ENCODE results near the gene KRT16. TPM values are rescaled to one million over a fixed set of nuclear protein-coding genes. Genes with fewer than 3 reads are reported as not detected.
"Not testable (repeated sequence)": the region's sequence is repeated elsewhere in the genome, so short reads cannot be mapped to it uniquely, and the experiment has no call there.

Gene KRT16
- total RNA-seq, 4 donors from 2014 or later = 1.3 to 2.0 TPM; not detected in 2

DNA sequence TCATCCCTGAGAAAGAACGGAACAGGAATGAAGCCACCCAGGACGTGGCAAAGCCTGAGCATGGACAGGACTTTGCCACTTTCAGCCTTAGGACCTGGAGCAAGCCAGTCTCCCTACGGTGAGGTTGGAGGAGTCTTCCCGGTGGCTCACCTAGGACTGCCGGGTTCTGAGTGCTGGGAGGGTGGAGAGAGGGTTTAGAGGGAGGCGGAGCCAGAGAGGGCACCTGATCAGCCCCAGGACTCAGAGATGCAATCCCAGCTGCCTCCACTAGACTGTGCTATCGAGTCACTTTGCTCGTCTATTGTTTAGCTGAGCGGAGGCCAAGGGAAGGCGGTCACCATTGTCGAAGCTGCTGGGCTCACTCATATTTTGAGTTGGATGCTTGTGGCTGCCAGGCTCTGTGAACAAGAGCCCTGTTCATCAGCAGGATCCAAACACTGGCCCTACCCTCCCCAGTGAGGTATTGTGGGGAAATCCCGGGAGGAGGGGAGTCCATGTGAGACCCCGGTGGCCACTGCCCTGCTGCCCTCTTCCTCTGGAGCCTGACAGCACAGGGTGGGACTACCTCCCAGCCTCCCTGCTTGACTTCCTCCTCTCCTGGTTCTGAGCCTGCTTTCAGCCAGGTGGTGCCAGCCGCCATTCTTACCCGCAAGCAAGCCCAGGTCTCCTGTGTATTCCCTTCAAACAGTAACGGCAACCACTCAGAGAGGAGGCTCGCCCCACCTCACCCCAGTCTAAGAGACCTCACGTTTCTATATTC is 32.9 kb downstream of the KRT16 start:
- 44 to 50% methylated on average over 14 to 18 of the region's 18 CpGs for WGBS, 2 donors
- Histone ChIP-seq H3K9me3 (no peaks in the 10 kb centered on the region), H3K27me3 (no peaks in the 10 kb centered on the region), H3K36me3 (no peaks in the 10 kb centered on the region), H3K4me3 (replicated peaks in 1 of 3) (no peak overlapping the region), H3K4me1 (peaks cover 0 to 3% of the 10 kb centered on the region in 2 donors), H3K27ac (no peak overlapping the region)
- peak; percentile 39 to 76 (median 68) for TF ChIP-seq CTCF (IDR thresholded peaks at IDR 0.05)
- no peak for TF ChIP-seq POLR2A (IDR thresholded peaks at IDR 0.05)
- DNase-seq = peak; percentile 80 to 86
- intact Hi-C loops (cut with DNase I) = no loop called here

DNA sequence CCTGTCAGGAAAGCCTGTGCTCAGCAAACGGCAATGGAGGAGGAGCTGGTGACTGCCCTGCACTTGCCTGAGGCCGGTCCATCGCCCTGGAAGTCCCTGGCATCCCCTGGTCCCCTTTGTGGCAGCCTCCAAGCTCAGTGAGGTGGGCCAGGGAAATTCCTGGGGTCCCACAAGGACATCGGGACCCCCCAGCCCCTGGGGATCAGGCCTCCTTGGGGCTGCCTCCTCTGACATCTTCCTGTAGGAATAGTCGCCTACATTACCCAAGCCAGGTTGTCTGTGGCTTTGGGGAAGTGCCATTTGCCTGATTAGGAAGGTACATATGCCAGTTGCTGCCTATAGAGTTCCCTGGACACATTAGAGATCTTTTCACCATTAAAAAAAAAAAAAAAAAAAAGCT is 33.6 kb downstream of the KRT16 start:
- no peak for DNase-seq
- WGBS, 2 donors = 65 to 84% methylated on average over 5 of the region's 5 CpGs
- no peaks in the 10 kb centered on the region for H3K36me3 ChIP-seq
- TF ChIP-seq CTCF (IDR thresholded peaks at IDR 0.05) (no peak), POLR2A (IDR thresholded peaks at IDR 0.05) (no peak)
- no peaks in the 10 kb centered on the region for H3K27me3 ChIP-seq
- no peaks in the 10 kb centered on the region for H3K9me3 ChIP-seq
- no peak overlapping the region for H3K27ac ChIP-seq
- peaks cover 0 to 3% of the 10 kb centered on the region in 2 donors for H3K4me1 ChIP-seq
- intact Hi-C loops (cut with DNase I) = no loop called here
- H3K4me3 ChIP-seq (replicated peaks in 1 of 3) = no peak overlapping the region

DNA sequence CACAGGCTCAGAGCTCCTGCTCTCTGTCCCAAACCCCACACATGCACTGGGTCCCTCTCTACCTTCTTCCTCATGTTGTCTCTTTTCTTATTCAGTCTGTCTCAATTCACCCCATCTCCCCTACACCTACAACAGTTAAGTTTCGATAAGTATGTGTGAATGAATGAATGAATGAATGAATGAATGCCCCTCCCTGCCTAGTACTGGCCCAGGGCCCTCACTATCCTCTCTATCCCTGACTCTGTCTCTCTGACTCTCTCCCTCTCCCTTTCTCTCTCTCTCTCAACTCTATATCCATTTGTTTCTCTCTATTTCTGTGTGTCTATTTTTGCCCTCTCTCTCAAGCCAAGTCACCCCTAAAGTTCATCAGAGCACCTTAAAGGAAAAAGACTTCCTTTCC is 34.0 kb downstream of the KRT16 start:
- Histone ChIP-seq H3K4me3 (replicated peaks in 1 of 3) (no peak overlapping the region), H3K4me1 (peaks cover 0 to 3% of the 10 kb centered on the region in 2 donors), H3K36me3 (no peaks in the 10 kb centered on the region), H3K27me3 (no peaks in the 10 kb centered on the region), H3K9me3 (no peaks in the 10 kb centered on the region), H3K27ac (no peak overlapping the region)
- DNase-seq = no peak
- TF ChIP-seq CTCF (IDR thresholded peaks at IDR 0.05) (no peak), POLR2A (IDR thresholded peaks at IDR 0.05) (no peak)
- WGBS, 2 donors = 79 to 96% methylated on average over 1 of the region's 1 CpG
- intact Hi-C loops (cut with DNase I) = no loop called here

GRCh38 chr17:41576740-41577139 is 35.8 kb downstream of the KRT16 start:
- 89 to 92% methylated on average over 3 to 4 of the region's 4 CpGs for WGBS, 2 donors
- DNase-seq, H3K27me3 ChIP-seq: not testable (repeated sequence)

GRCh38 chr17:41575336-41575735 is 37.2 kb downstream of the KRT16 start:
- DNase-seq = no peak
- Histone ChIP-seq H3K4me3 (replicated peaks in 1 of 3) (no peak overlapping the region), H3K27me3 (no peaks in the 10 kb centered on the region), H3K4me1 (peaks cover 0 to 3% of the 10 kb centered on the region in 2 donors), H3K36me3 (no peaks in the 10 kb centered on the region), H3K27ac (no peak overlapping the region), H3K9me3 (no peaks in the 10 kb centered on the region)
- no peak for TF ChIP-seq CTCF (IDR thresholded peaks at IDR 0.05)
- TF ChIP-seq POLR2A (IDR thresholded peaks at IDR 0.05) = no peak
- intact Hi-C loops (cut with DNase I) = no loop called here
- WGBS, 2 donors = 77 to 79% methylated on average over 3 of the region's 3 CpGs

More at GRCh38 chr17:41576740-41577139, 35.8 kb downstream of the KRT16 start:
- H3K4me3 ChIP-seq (replicated peaks in 1 of 3); H3K4me1 ChIP-seq; H3K9me3 ChIP-seq; H3K36me3 ChIP-seq; intact Hi-C loops (cut with DNase I); H3K27ac ChIP-seq: not testable (repeated sequence)
